DOHH2 (cell line): Measurements from ENCODE around the gene ZNF443.

ENCODE experiments used
- EZH2phosphoT487 ChIP-seq: fragments of 200-600 bp; sonication (generic); IDR thresholded peaks from 2 replicates; pipeline ENCODE4 v1.6.1; 2017; ENCODE audit warnings: borderline replicate concordance, mild to moderate bottlenecking, antibody characterized with exemption, low read length, moderate library complexity, mixed read lengths
- TF ChIP-seq, protein P1 (sequence below): fragments of 200-600 bp; sonication (generic); IDR thresholded peaks from one replicate; pipeline ENCODE4 v1.5.1; 2014; ENCODE audit warnings: antibody characterized with exemption, mild to moderate bottlenecking, low read depth, low read length; ENCODE audit not compliant: poor library complexity, severe bottlenecking

DNA sequence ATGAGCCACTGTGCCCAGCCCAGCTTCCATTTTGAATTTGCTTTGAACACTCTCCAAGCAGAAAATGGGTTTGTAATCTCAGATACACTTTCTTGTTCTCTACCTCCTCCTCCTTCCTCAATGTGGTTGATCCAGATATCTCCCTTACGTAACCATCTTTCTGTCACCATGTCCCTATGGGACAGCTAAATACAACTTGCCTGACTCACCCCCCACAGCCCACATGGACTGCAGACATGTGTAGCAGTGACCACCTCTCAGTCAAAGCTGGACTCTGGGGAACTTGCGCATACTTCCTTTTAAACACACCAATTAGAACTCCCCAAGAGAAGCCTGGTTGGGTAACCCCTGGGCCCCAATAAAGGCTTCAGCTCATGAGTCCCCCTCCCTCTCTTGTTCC, 28.9 kb downstream of the ZNF443 start:
- TF ChIP-seq, protein P1, sequence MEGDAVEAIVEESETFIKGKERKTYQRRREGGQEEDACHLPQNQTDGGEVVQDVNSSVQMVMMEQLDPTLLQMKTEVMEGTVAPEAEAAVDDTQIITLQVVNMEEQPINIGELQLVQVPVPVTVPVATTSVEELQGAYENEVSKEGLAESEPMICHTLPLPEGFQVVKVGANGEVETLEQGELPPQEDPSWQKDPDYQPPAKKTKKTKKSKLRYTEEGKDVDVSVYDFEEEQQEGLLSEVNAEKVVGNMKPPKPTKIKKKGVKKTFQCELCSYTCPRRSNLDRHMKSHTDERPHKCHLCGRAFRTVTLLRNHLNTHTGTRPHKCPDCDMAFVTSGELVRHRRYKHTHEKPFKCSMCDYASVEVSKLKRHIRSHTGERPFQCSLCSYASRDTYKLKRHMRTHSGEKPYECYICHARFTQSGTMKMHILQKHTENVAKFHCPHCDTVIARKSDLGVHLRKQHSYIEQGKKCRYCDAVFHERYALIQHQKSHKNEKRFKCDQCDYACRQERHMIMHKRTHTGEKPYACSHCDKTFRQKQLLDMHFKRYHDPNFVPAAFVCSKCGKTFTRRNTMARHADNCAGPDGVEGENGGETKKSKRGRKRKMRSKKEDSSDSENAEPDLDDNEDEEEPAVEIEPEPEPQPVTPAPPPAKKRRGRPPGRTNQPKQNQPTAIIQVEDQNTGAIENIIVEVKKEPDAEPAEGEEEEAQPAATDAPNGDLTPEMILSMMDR: no peak
- TF ChIP-seq EZH2phosphoT487: no peak
